Liver (tissue), 3 donors: ENCODE results near the gene CLDN5.

Source experiments
- ATF3 ChIP-seq: IDR thresholded peaks from 2 replicates; pipeline ENCODE4 v1.6.1; 2016; ENCODE audit warnings: antibody characterized with exemption
- CTCF ChIP-seq: fragments of 150-350 bp; IDR thresholded peaks from 2 replicates; pipeline ENCODE4 v1.5.1; 2017; ENCODE audit warnings: improper control_type of control experiment, low read depth, low read length; ENCODE audit not compliant: missing input control
- FOXA1 ChIP-seq: IDR thresholded peaks from 2 replicates; pipeline ENCODE4 v1.6.1; 2016; ENCODE audit warnings: antibody characterized with exemption
- GABPA ChIP-seq, 2 donors: IDR thresholded peaks in 1 of 2; conservative IDR thresholded peaks in 1 of 2; 2 replicates each; pipeline ENCODE4 v1.6.1; 2016; ENCODE audit warnings: antibody characterized with exemption in 2 of 2, mild to moderate bottlenecking in 1 of 2, moderate library complexity in 1 of 2
- JUND ChIP-seq, 2 donors: IDR thresholded peaks; 2 replicates each; pipeline ENCODE4 v1.6.1; 2016; ENCODE audit warnings: antibody characterized with exemption in 2 of 2
- MAX ChIP-seq: IDR thresholded peaks from 2 replicates; pipeline ENCODE4 v1.6.1; 2016; ENCODE audit warnings: antibody characterized with exemption
- RAD21 ChIP-seq, 2 donors: IDR thresholded peaks; 2 replicates each; pipeline ENCODE4 v1.6.1; 2016; ENCODE audit warnings: antibody characterized with exemption in 2 of 2, mild to moderate bottlenecking in 2 of 2
- SP1 ChIP-seq: IDR thresholded peaks from 2 replicates; pipeline ENCODE4 v1.6.1; 2018; ENCODE audit warnings: antibody characterized with exemption, mild to moderate bottlenecking
- TAF1 ChIP-seq: conservative IDR thresholded peaks from 2 replicates; pipeline ENCODE4 v1.6.1; 2016; ENCODE audit warnings: antibody characterized with exemption, mild to moderate bottlenecking
- ZBTB33 ChIP-seq: IDR thresholded peaks from 2 replicates; pipeline ENCODE4 v1.6.1; 2016; ENCODE audit warnings: antibody characterized with exemption
- TF ChIP-seq, protein P1 (sequence below): IDR thresholded peaks from 2 replicates; pipeline ENCODE4 v1.6.1; 2016; ENCODE audit warnings: antibody characterized with exemption, mild to moderate bottlenecking
- donor health status: healthy.
- donor health status: healthy.

DNA sequence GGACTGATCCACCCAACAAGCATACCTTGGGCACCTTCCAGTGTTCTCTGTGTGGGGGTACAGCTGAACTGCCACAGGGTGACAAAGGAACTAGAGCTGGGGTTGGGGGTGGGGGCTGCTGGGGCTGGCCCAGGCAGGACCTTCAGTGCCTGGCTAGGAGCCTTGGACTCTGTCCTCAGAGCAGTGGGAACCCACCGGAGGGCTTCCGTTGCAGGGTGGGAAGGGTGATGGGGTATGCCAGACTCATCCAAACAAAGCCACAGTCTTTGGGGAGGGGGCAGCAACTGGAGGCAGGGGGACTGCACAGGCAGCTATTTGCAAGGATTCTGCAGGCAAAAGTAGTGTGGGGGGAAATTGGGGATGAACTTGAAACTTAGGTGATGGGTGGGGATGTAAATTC, 35.7 kb upstream of the CLDN5 start:
- no peak for TF ChIP-seq RAD21 (IDR thresholded peaks at IDR 0.05)
- no peak for TF ChIP-seq CTCF
- TF ChIP-seq, protein P1, sequence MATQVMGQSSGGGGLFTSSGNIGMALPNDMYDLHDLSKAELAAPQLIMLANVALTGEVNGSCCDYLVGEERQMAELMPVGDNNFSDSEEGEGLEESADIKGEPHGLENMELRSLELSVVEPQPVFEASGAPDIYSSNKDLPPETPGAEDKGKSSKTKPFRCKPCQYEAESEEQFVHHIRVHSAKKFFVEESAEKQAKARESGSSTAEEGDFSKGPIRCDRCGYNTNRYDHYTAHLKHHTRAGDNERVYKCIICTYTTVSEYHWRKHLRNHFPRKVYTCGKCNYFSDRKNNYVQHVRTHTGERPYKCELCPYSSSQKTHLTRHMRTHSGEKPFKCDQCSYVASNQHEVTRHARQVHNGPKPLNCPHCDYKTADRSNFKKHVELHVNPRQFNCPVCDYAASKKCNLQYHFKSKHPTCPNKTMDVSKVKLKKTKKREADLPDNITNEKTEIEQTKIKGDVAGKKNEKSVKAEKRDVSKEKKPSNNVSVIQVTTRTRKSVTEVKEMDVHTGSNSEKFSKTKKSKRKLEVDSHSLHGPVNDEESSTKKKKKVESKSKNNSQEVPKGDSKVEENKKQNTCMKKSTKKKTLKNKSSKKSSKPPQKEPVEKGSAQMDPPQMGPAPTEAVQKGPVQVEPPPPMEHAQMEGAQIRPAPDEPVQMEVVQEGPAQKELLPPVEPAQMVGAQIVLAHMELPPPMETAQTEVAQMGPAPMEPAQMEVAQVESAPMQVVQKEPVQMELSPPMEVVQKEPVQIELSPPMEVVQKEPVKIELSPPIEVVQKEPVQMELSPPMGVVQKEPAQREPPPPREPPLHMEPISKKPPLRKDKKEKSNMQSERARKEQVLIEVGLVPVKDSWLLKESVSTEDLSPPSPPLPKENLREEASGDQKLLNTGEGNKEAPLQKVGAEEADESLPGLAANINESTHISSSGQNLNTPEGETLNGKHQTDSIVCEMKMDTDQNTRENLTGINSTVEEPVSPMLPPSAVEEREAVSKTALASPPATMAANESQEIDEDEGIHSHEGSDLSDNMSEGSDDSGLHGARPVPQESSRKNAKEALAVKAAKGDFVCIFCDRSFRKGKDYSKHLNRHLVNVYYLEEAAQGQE = no peak
- no peak for TF ChIP-seq TAF1
- TF ChIP-seq SP1 = no peak
- no peak for TF ChIP-seq GABPA (IDR thresholded peaks at IDR 0.05 in 1 of 2, conservative IDR thresholded peaks at IDR 0.05 in 1 of 2)
- no peak for TF ChIP-seq ZBTB33
- TF ChIP-seq FOXA1 = no peak
- TF ChIP-seq ATF3 = no peak
- TF ChIP-seq JUND (IDR thresholded peaks at IDR 0.05) = no peak
- TF ChIP-seq MAX = no peak
